BLaER1 (cell line): ENCODE results near the gene PRKAA2.
"Not testable (repeated sequence)": the region's sequence is repeated elsewhere in the genome, so short reads cannot be mapped to it uniquely, and the experiment has no call there.

Source experiments
- H3K27ac ChIP-seq: shearing (Covaris generic); formaldehyde crosslinking; 2 replicates; pipeline ENCODE4 v1.8.1; 2022
- H3K27me3 ChIP-seq: shearing (Covaris generic); formaldehyde crosslinking; 2 replicates; pipeline ENCODE4 v1.8.1; 2022
- H3K36me3 ChIP-seq: shearing (Covaris generic); formaldehyde crosslinking; 2 replicates; pipeline ENCODE4 v1.8.1; 2022
- H3K4me1 ChIP-seq: shearing (Covaris generic); formaldehyde crosslinking; 2 replicates; pipeline ENCODE4 v1.8.1; 2022
- H3K4me2 ChIP-seq: shearing (Covaris generic); formaldehyde crosslinking; 2 replicates; pipeline ENCODE4 v1.8.1; 2022
- H3K4me3 ChIP-seq: shearing (Covaris generic); formaldehyde crosslinking; 2 replicates; pipeline ENCODE4 v1.8.1; 2022
- H3K9ac ChIP-seq: shearing (Covaris generic); formaldehyde crosslinking; 2 replicates; pipeline ENCODE4 v1.8.1; 2022
- H3K9me3 ChIP-seq: shearing (Covaris generic); formaldehyde crosslinking; 2 replicates; pipeline ENCODE4 v1.8.1; 2022
- H4K20me1 ChIP-seq: shearing (Covaris generic); formaldehyde crosslinking; 2 replicates; pipeline ENCODE4 v1.8.1; 2022
- Cebpa-rat ChIP-seq: shearing (Covaris generic); IDR thresholded peaks from 2 replicates; pipeline ENCODE4 v1.8.1; 2022

Gene PRKAA2

GRCh38 chr1:56644919-56645676 is at the start of gene PRKAA2:
Gene PRKAA2, plus strand, starts transcription at chr1:56645314. Its CDS starts 74 bp downstream, at chr1:56645388.
- H3K4me2 ChIP-seq, result peak within 1 kb of the TSS; percentile 93

GRCh38 chr1:56595397-56596191 is 49.5 kb upstream of the PRKAA2 start:
- H3K27me3 ChIP-seq, H3K27ac ChIP-seq, H3K4me3 ChIP-seq, H3K9me3 ChIP-seq, H3K4me2 ChIP-seq, H3K4me1 ChIP-seq, H3K36me3 ChIP-seq, H3K9ac ChIP-seq, H4K20me1 ChIP-seq: not testable (repeated sequence)

More at GRCh38 chr1:56644919-56645676, at the start of gene PRKAA2:
- no peak for TF ChIP-seq Cebpa-rat
- Histone ChIP-seq H3K9ac (peak within 1 kb of the TSS; percentile 69), H3K9me3 (no peaks in the 10 kb centered on the region), H3K4me1 (peaks cover 15% of the 10 kb centered on the region), H4K20me1 (no peaks in the 10 kb centered on the region), H3K27me3 (peaks cover 30% of the 10 kb centered on the region), H3K4me3 (peak within 1 kb of the TSS; percentile 78), H3K27ac (0 out of 2 replicates have a peak within 1 kb of the TSS, but pooled peaks have one; percentile 52), H3K36me3 (no peaks in the 10 kb centered on the region)

- not testable (repeated sequence) for H3K36me3 ChIP-seq, H4K20me1 ChIP-seq, H3K9me3 ChIP-seq, H3K4me2 ChIP-seq, H3K4me3 ChIP-seq, H3K27ac ChIP-seq, H3K27me3 ChIP-seq, H3K4me1 ChIP-seq, H3K9ac ChIP-seq
Measured at GRCh38 chr1:56610097-56610496, 35.0 kb upstream of the PRKAA2 start.

- not testable (repeated sequence) for H3K27ac ChIP-seq, H3K9ac ChIP-seq, H3K27me3 ChIP-seq, H3K4me1 ChIP-seq, H3K9me3 ChIP-seq, H4K20me1 ChIP-seq, H3K36me3 ChIP-seq, H3K4me3 ChIP-seq, H3K4me2 ChIP-seq
Measured at GRCh38 chr1:56610770-56611169, 34.3 kb upstream of the PRKAA2 start.

GRCh38 chr1:56617141-56617540 is 28.0 kb upstream of the PRKAA2 start:
- Histone ChIP-seq H3K4me1 (no peaks in the 10 kb centered on the region), H3K36me3 (no peaks in the 10 kb centered on the region)
- TF ChIP-seq Cebpa-rat, result no peak

GRCh38 chr1:56625819-56626440 is 19.2 kb upstream of the PRKAA2 start:
- TF ChIP-seq Cebpa-rat, result no peak
- H3K27me3 ChIP-seq, result no peaks in the 10 kb centered on the region
- H3K4me3 ChIP-seq, result no peak overlapping the region
- H3K4me2 ChIP-seq, result peak overlapping the region; percentile 8; the same call in 1 of the 2 replicates
- H3K36me3 ChIP-seq, result no peaks in the 10 kb centered on the region
- no peak overlapping the region for H3K27ac ChIP-seq
- H3K4me1 ChIP-seq, result peaks cover 9% of the 10 kb centered on the region
- no peaks in the 10 kb centered on the region for H4K20me1 ChIP-seq
- peaks cover 8% of the 10 kb centered on the region; the same call in 1 of the 2 replicates for H3K9me3 ChIP-seq
- H3K9ac ChIP-seq, result no peak overlapping the region

More at GRCh38 chr1:56617141-56617540, 28.0 kb upstream of the PRKAA2 start:
- H4K20me1 ChIP-seq, result no peaks in the 10 kb centered on the region
- H3K4me2 ChIP-seq, result no peak overlapping the region
- H3K9ac ChIP-seq, result no peak overlapping the region
- no peak overlapping the region for H3K27ac ChIP-seq
- H3K4me3 ChIP-seq, result no peak overlapping the region
- peaks cover 12% of the 10 kb centered on the region for H3K9me3 ChIP-seq
- no peaks in the 10 kb centered on the region for H3K27me3 ChIP-seq

- no peaks in the 10 kb centered on the region for H4K20me1 ChIP-seq
- H3K4me1 ChIP-seq, result peaks cover 9% of the 10 kb centered on the region
- H3K27ac ChIP-seq, result no peak overlapping the region
- peaks cover 8% of the 10 kb centered on the region; the same call in 1 of the 2 replicates for H3K9me3 ChIP-seq
- no peak for TF ChIP-seq Cebpa-rat
- no peak overlapping the region for H3K9ac ChIP-seq
- H3K4me2 ChIP-seq, result peak overlapping the region; percentile 8; the same call in 1 of the 2 replicates
- no peak overlapping the region for H3K4me3 ChIP-seq
- no peaks in the 10 kb centered on the region for H3K36me3 ChIP-seq
- H3K27me3 ChIP-seq, result no peaks in the 10 kb centered on the region
Measured at GRCh38 chr1:56626546-56626945, 18.6 kb upstream of the PRKAA2 start.

GRCh38 chr1:56627019-56627635 is 18.0 kb upstream of the PRKAA2 start:
- TF ChIP-seq Cebpa-rat, result no peak
- Histone ChIP-seq H3K9ac (no peak overlapping the region), H3K4me3 (no peak overlapping the region), H4K20me1 (no peaks in the 10 kb centered on the region), H3K9me3 (peaks cover 3% of the 10 kb centered on the region; the same call in 1 of the 2 replicates), H3K4me2 (no peak overlapping the region), H3K27ac (no peak overlapping the region), H3K36me3 (no peaks in the 10 kb centered on the region), H3K27me3 (no peaks in the 10 kb centered on the region), H3K4me1 (peaks cover 9% of the 10 kb centered on the region)

GRCh38 chr1:56627636-56628039 is 17.5 kb upstream of the PRKAA2 start:
- Histone ChIP-seq H3K4me1 (peaks cover 9% of the 10 kb centered on the region), H3K9ac (no peak overlapping the region), H3K36me3 (no peaks in the 10 kb centered on the region), H3K9me3 (no peaks in the 10 kb centered on the region), H4K20me1 (no peaks in the 10 kb centered on the region), H3K27ac (no peak overlapping the region), H3K4me2 (no peak overlapping the region), H3K4me3 (no peak overlapping the region), H3K27me3 (no peaks in the 10 kb centered on the region)
- TF ChIP-seq Cebpa-rat, result no peak
